COR-L47 (cell line): Measurements from ENCODE around the gene WNT3A.
A peak's percentile ranks its signal among the peaks of the same experiment; 100 is the strongest.

ENCODE experiments used
- DNase-seq: peaks from one replicate; lab custom pipeline; 2025; lab: John Stamatoyannopoulos, UW

The WNT3A gene

GRCh38 chr1:228070173-228070572 lies 63.4 kb downstream of the WNT3A start:
- DNase-seq, result no peak

GRCh38 chr1:228070851-228071250 lies 64.1 kb downstream of the WNT3A start:
- no peak for DNase-seq

- no peak for DNase-seq
These were observed 65.2 kb downstream of the WNT3A start for GRCh38 chr1:228071839-228072657.

GRCh38 chr1:228072658-228073043 lies 65.9 kb downstream of the WNT3A start:
- no peak for DNase-seq

GRCh38 chr1:228073061-228073856 lies 66.5 kb downstream of the WNT3A start:
- no peak for DNase-seq

- peak; percentile 28 for DNase-seq
These were observed 67.2 kb downstream of the WNT3A start for GRCh38 chr1:228073857-228074545.

- no peak for DNase-seq
These were observed 68.3 kb downstream of the WNT3A start for GRCh38 chr1:228074954-228075730.

GRCh38 chr1:228075801-228076271 lies 69.0 kb downstream of the WNT3A start:
- no peak for DNase-seq

- DNase-seq, result no peak
These were observed 70.1 kb downstream of the WNT3A start for GRCh38 chr1:228076796-228077430.

GRCh38 chr1:228077565-228078330 lies 71.0 kb downstream of the WNT3A start:
- DNase-seq, result no peak

GRCh38 chr1:228079013-228079412 lies 72.2 kb downstream of the WNT3A start:
- no peak for DNase-seq

- no peak for DNase-seq
These were observed 72.9 kb downstream of the WNT3A start for GRCh38 chr1:228079601-228080263.

GRCh38 chr1:228081144-228081543 lies 74.3 kb downstream of the WNT3A start:
- no peak for DNase-seq

- no peak for DNase-seq
These were observed 74.9 kb downstream of the WNT3A start for GRCh38 chr1:228081578-228082213.

- DNase-seq, result peak; percentile 90
These were observed 75.6 kb downstream of the WNT3A start, which contains the start of gene ARF1 for GRCh38 chr1:228082214-228082917. ARF1 (plus strand) TSS chr1:228082708; CDS start chr1:228097115, 14,407 bp downstream.

- DNase-seq, result peak; percentile 5
These were observed 76.4 kb downstream of the WNT3A start for GRCh38 chr1:228082918-228083870.

- no peak for DNase-seq
These were observed 77.1 kb downstream of the WNT3A start for GRCh38 chr1:228083871-228084278.
